Stomach (tissue), 9 donors: Measurements from ENCODE around the gene GPR6. TPM values are rescaled to one million over a fixed set of nuclear protein-coding genes. Genes with fewer than 3 reads are reported as not detected.

ENCODE experiments used
- DNase-seq, 2 donors: peaks; one replicate each; pipeline versions ENCODE4 v3.0.0 to v3.0.0-alpha.2; 2013 to 2019
- H3K27ac ChIP-seq, 5 donors: fragments of 200-600 bp in 4 of 5; sonication (generic) in 4 of 5; one replicate each; pipeline ENCODE4 v1.5.1; 2013 to 2019; ENCODE audit warnings: mild to moderate bottlenecking in 1 of 5, moderate library complexity in 1 of 5
- H3K27me3 ChIP-seq, 3 donors: fragments of 200-600 bp; sonication (generic); one replicate each; pipeline ENCODE4 v1.5.1; 2017 to 2019; ENCODE audit warnings: mixed run types in 1 of 3
- H3K36me3 ChIP-seq, 4 donors: fragments of 200-600 bp; sonication (generic); 1 replicate in 3 of 4; 2 replicates in 1 of 4; pipeline ENCODE4 v1.5.1; 2016 to 2019
- H3K4me1 ChIP-seq, 4 donors: fragments of 200-600 bp; sonication (generic); one replicate each; pipeline ENCODE4 v1.5.1; 2016 to 2019
- H3K4me3 ChIP-seq, 4 donors: fragments of 200-600 bp; sonication (generic) in 3 of 4; one replicate each; pipeline ENCODE4 v1.5.1; 2016 to 2019; ENCODE audit warnings: mild to moderate bottlenecking in 1 of 4
- H3K9me3 ChIP-seq, 4 donors: fragments of 200-600 bp; sonication (generic); one replicate each; pipeline ENCODE4 v1.5.1; 2016 to 2019
- EP300 ChIP-seq: sonication (generic); formaldehyde crosslinking; IDR thresholded peaks from one replicate; pipeline ENCODE4 v1.6.1; 2017; ENCODE audit warnings: antibody characterized with exemption
- POLR2A ChIP-seq, 4 donors: fragments of 450-650 bp; IDR thresholded peaks; one replicate each; pipeline ENCODE4 v1.6.1; 2016; ENCODE audit warnings: antibody characterized with exemption in 4 of 4, control low read depth in 2 of 4, mild to moderate bottlenecking in 1 of 4, moderate library complexity in 1 of 4
- POLR2AphosphoS5 ChIP-seq, 3 donors: sonication (generic); formaldehyde crosslinking; IDR thresholded peaks; one replicate each; pipeline ENCODE4 v1.6.1; 2016; ENCODE audit warnings: antibody characterized with exemption in 3 of 3
- WGBS, 5 donors: extraction: QIAGEN DNeasy Blood & Tissue Kit in 3 of 5; methylation state at CpG; one replicate each; pipeline versions ENCODE4 v1.1.5 to v1.1.7; 2013 to 2018; 5-methylcytosine and 5-hydroxymethylcytosine counted together
- intact Hi-C: fragments of 100-400 bp; cut with DNase I; formaldehyde crosslinking; loops from one replicate; pipeline ENCODE4 v1.15.1; 2023; ENCODE audit warnings: low total_unique reads
- polyA plus RNA-seq, 3 donors: library from polyadenylated mRNA; stranded (reverse); fragments of 200-250 nt; gene quantifications; one replicate each; pipeline ENCODE4 v1.2.3, GENCODE V29; 2013
- total RNA-seq, 5 donors: library from RNA; depleted of rRNA; stranded (reverse); fragments of >200 nt; gene quantifications; one replicate each; pipeline versions ENCODE4 v1.1.0 to v1.2.3, GENCODE V29; 2014 to 2016
- TF ChIP-seq, protein P1 (sequence below), 7 experiments: fragments of 450-650 bp in 4 of 7; fragments of 200-600 bp in 3 of 7; sonication (generic) in 3 of 7; IDR thresholded peaks; one replicate each; pipeline ENCODE4 v1.5.1; 2016 to 2019; ENCODE audit warnings: antibody characterized with exemption in 7 of 7, control low read depth in 2 of 7, mild to moderate bottlenecking in 1 of 7
- donor health status: healthy with polysubstance abuse.
- donor health status: Bipolar disorder and iron deficiency.
- donor health status: healthy.

The GPR6 gene
- total and polyA plus RNA-seq, 8 donors = 0.05 TPM; not detected in 7

DNA sequence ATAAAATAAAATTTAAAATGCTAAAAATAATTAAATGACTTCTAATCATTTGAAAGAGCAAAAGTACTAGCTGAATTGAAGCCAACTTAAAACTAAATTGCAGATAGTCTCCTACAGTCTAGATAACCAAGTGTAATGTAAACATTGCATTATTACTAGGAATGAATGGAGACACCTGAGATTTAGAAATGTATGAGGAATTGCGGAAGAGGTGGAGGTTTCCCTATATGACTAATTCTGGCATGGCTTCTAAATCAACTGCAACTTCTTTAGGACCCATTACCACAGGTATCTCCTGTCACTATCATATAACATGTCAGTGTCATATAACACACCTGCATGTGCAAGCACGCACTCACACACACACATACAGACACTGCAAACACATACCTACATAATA lies 13.2 kb upstream of the GPR6 start:
- H3K4me3 ChIP-seq = no peak overlapping the region
- TF ChIP-seq, protein P1, sequence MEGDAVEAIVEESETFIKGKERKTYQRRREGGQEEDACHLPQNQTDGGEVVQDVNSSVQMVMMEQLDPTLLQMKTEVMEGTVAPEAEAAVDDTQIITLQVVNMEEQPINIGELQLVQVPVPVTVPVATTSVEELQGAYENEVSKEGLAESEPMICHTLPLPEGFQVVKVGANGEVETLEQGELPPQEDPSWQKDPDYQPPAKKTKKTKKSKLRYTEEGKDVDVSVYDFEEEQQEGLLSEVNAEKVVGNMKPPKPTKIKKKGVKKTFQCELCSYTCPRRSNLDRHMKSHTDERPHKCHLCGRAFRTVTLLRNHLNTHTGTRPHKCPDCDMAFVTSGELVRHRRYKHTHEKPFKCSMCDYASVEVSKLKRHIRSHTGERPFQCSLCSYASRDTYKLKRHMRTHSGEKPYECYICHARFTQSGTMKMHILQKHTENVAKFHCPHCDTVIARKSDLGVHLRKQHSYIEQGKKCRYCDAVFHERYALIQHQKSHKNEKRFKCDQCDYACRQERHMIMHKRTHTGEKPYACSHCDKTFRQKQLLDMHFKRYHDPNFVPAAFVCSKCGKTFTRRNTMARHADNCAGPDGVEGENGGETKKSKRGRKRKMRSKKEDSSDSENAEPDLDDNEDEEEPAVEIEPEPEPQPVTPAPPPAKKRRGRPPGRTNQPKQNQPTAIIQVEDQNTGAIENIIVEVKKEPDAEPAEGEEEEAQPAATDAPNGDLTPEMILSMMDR (IDR thresholded peaks at IDR 0.05) = no peak
- no peak for TF ChIP-seq EP300
- no peak for TF ChIP-seq POLR2A (IDR thresholded peaks at IDR 0.05)
- TF ChIP-seq POLR2AphosphoS5 (IDR thresholded peaks at IDR 0.05) = no peak
- no peak for DNase-seq
- no peaks in the 10 kb centered on the region for H3K9me3 ChIP-seq
- intact Hi-C loops = no loop called here
- H3K27ac ChIP-seq = no peak overlapping the region
- no peaks in the 10 kb centered on the region for H3K4me1 ChIP-seq
- no peaks in the 10 kb centered on the region for H3K36me3 ChIP-seq
- H3K27me3 ChIP-seq = no peaks in the 10 kb centered on the region
- 53 to 82% (median 63%) methylated on average over 2 of the region's 2 CpGs for WGBS, 5 donors

- no peaks in the 10 kb centered on the region for H3K4me1 ChIP-seq
- DNase-seq = no peak
- 88 to 100% (median 96%) methylated on average over 1 of the region's 1 CpG for whole genome bisulfite sequencing, 5 donors
- TF ChIP-seq POLR2A (IDR thresholded peaks at IDR 0.05) = no peak
- H3K4me3 ChIP-seq = no peak overlapping the region
- no peaks in the 10 kb centered on the region for H3K27me3 ChIP-seq
- no peaks in the 10 kb centered on the region for H3K9me3 ChIP-seq
- intact Hi-C loops = no loop called here
- H3K27ac ChIP-seq = no peak overlapping the region
- no peaks in the 10 kb centered on the region for H3K36me3 ChIP-seq
Observed at GRCh38 chr6:109966299-109966698, 11.8 kb upstream of the GPR6 start.

DNA sequence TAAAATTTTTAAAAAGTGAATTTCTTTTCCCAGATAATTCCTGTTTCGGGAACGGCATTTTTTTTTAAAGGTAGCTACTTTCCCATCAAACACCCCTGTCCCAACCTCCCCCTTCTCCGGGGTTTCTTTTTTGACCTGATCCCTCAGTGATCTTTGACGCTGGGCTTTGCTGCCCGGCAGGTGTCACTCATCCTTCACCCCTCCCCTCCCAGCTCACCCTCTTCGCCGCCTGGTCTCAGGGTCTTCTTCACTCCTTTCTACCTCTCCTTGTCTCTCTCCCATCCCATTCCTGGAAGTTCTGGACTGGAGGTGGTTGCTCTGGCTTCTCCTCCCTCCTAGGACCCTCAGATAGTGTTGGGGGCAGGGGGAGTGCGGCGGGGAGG lies 329 bp upstream of the GPR6 start:
- no peak overlapping the region for H3K27ac ChIP-seq
- TF ChIP-seq POLR2A (IDR thresholded peaks at IDR 0.05) = no peak
- TF ChIP-seq EP300 = no peak
- TF ChIP-seq, protein P1 (IDR thresholded peaks at IDR 0.05) = no peak
- no peak for TF ChIP-seq POLR2AphosphoS5 (IDR thresholded peaks at IDR 0.05)
- WGBS, 5 donors = 15 to 20% (median 18%) methylated on average over 9 of the region's 9 CpGs
- H3K27me3 ChIP-seq = peaks cover 4 to 60% (median 30%) of the 10 kb centered on the region in 3 donors
- intact Hi-C loops = no loop called here
- H3K4me3 ChIP-seq = no peak overlapping the region
- H3K4me1 ChIP-seq = peaks cover 0 to 18% (median 0%) of the 10 kb centered on the region in 4 donors
- no peak for DNase-seq
- H3K36me3 ChIP-seq = no peaks in the 10 kb centered on the region
- H3K9me3 ChIP-seq = peaks cover 0 to 28% (median 3%) of the 10 kb centered on the region in 4 donors

DNA sequence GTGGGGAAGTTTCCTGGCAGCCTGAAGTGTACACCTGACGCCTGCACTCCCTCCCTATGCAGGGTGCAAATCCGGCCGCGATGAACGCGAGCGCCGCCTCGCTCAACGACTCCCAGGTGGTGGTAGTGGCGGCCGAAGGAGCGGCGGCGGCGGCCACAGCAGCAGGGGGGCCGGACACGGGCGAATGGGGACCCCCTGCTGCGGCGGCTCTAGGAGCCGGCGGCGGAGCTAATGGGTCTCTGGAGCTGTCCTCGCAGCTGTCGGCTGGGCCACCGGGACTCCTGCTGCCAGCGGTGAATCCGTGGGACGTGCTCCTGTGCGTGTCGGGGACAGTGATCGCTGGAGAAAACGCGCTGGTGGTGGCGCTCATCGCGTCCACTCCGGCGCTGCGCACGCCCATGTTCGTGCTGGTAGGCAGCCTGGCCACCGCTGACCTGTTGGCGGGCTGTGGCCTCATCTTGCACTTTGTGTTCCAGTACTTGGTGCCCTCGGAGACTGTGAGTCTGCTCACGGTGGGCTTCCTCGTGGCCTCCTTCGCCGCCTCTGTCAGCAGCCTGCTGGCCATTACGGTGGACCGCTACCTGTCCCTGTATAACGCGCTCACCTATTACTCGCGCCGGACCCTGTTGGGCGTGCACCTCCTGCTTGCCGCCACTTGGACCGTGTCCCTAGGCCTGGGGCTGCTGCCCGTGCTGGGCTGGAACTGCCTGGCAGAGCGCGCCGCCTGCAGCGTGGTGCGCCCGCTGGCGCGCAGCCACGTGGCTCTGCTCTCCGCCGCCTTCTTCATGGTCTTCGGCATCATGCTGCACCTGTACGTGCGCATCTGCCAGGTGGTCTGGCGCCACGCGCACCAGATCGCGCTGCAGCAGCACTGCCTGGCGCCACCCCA lies 1.2 kb downstream of the GPR6 start:
- Histone ChIP-seq H3K4me1 (peaks cover 0 to 18% (median 0%) of the 10 kb centered on the region in 4 donors), H3K36me3 (no peaks in the 10 kb centered on the region), H3K4me3 (no peak overlapping the region), H3K9me3 (peaks cover 0 to 28% (median 3%) of the 10 kb centered on the region in 4 donors), H3K27ac (no peak overlapping the region), H3K27me3 (peaks cover 4 to 58% (median 30%) of the 10 kb centered on the region in 3 donors)
- TF ChIP-seq, protein P1 (IDR thresholded peaks at IDR 0.05) = no peak
- TF ChIP-seq POLR2AphosphoS5 (IDR thresholded peaks at IDR 0.05) = no peak
- intact Hi-C loops = no loop called here
- peak in 1 of 2 donors; percentile 24 for DNase-seq
- 11 to 21% (median 13%) methylated on average over 34 to 81 of the region's 81 CpGs for WGBS, 5 donors

- WGBS, 5 donors = 95 to 98% (median 98%) methylated on average over 2 of the region's 2 CpGs
- DNase-seq = no peak
- intact Hi-C loops = no loop called here
- peaks cover 0 to 7% (median 2%) of the 10 kb centered on the region in 4 donors for H3K9me3 ChIP-seq
- TF ChIP-seq, protein P1 (IDR thresholded peaks at IDR 0.05) = no peak
- TF ChIP-seq POLR2AphosphoS5 (IDR thresholded peaks at IDR 0.05) (no peak), EP300 (no peak), POLR2A (IDR thresholded peaks at IDR 0.05) (no peak)
- no peak overlapping the region for H3K4me3 ChIP-seq
- no peak overlapping the region for H3K27ac ChIP-seq
- peaks cover 0 to 17% (median 8%) of the 10 kb centered on the region in 3 donors for H3K27me3 ChIP-seq
- H3K4me1 ChIP-seq = peaks cover 0 to 2% (median 0%) of the 10 kb centered on the region in 4 donors
- no peaks in the 10 kb centered on the region for H3K36me3 ChIP-seq
Observed at GRCh38 chr6:109984410-109984809, 6.3 kb downstream of the GPR6 start.
